Measurements from ENCODE around the gene PLA2G6.

GRCh38 chr22:38089474-38089851 lies 92.2 kb downstream of the PLA2G6 start:
- TF ChIP-seq CTCF (IDR thresholded peaks at IDR 0.05) (no peak), POLR2A (IDR thresholded peaks at IDR 0.05) (no peak), POLR2AphosphoS5 (IDR thresholded peaks at IDR 0.05) (no peak)

Data from upper lobe of left lung (tissue), 4 donors.